Activated T-helper 1 cell treated with Interleukin-2 at 50 U/mL for 16 hours (primary cell): ENCODE results near the gene UBA1.

Experiments used
- DNase-seq: peaks from one replicate; pipeline ENCODE4 v3.0.0-alpha.2; 2020; ENCODE audit warnings: low read depth

UBA1 gene

GRCh38 chrX:47169726-47170515, 23.7 kb upstream of the UBA1 start:
- DNase-seq: no peak

GRCh38 chrX:47170861-47171692, 22.6 kb upstream of the UBA1 start:
- DNase-seq: no peak

- no peak for DNase-seq
Observed at GRCh38 chrX:47171996-47172395, 21.6 kb upstream of the UBA1 start.

GRCh38 chrX:47172549-47172948, 21.1 kb upstream of the UBA1 start:
- DNase-seq: no peak

- DNase-seq: no peak
Observed at GRCh38 chrX:47172971-47173792, 20.4 kb upstream of the UBA1 start.

- DNase-seq: no peak
Observed at GRCh38 chrX:47174376-47174775, 19.3 kb upstream of the UBA1 start.

GRCh38 chrX:47174846-47175587, 18.6 kb upstream of the UBA1 start:
- no peak for DNase-seq

- DNase-seq: no peak
Observed at GRCh38 chrX:47175588-47175980, 18.0 kb upstream of the UBA1 start.

GRCh38 chrX:47176101-47176740, 17.4 kb upstream of the UBA1 start:
- no peak for DNase-seq

- no peak for DNase-seq
Observed at GRCh38 chrX:47177079-47177478, 16.6 kb upstream of the UBA1 start.

- no peak for DNase-seq
Observed at GRCh38 chrX:47178337-47178736, 15.3 kb upstream of the UBA1 start.

GRCh38 chrX:47179221-47179927, 14.3 kb upstream of the UBA1 start:
- no peak for DNase-seq

GRCh38 chrX:47179928-47180255, 13.7 kb upstream of the UBA1 start:
- DNase-seq: no peak

- no peak for DNase-seq
Observed at GRCh38 chrX:47180346-47180745, 13.3 kb upstream of the UBA1 start.

GRCh38 chrX:47181301-47181700, 12.3 kb upstream of the UBA1 start:
- DNase-seq: no peak

- no peak for DNase-seq
Observed at GRCh38 chrX:47182106-47182700, 11.4 kb upstream of the UBA1 start.

GRCh38 chrX:47184486-47184885, 9.1 kb upstream of the UBA1 start:
- no peak for DNase-seq

- no peak for DNase-seq
Observed at GRCh38 chrX:47185241-47185640, 8.4 kb upstream of the UBA1 start.

- no peak for DNase-seq
Observed at GRCh38 chrX:47186096-47186740, 7.4 kb upstream of the UBA1 start.
